Activated T-cell treated with anti-CD3 and anti-CD28 coated beads, Interleukin-2, amount 50 U/mL, for 1 hour (primary cell): Measurements from ENCODE around the gene CLEC10A.

Experiments
- DNase-seq: peaks from one replicate; pipeline ENCODE4 v3.0.0-alpha.2; 2020

CLEC10A gene

GRCh38 chr17:7035591-7036368 is 44.3 kb downstream of the CLEC10A start, which contains the start of gene SLC16A13:
TSS of gene SLC16A13 (plus strand) at chr17:7036015. CDS start at chr17:7036383, 368 bp downstream.
- peak; percentile 97 for DNase-seq

- no peak for DNase-seq
Measured at GRCh38 chr17:7034955-7035590, 45.0 kb downstream of the CLEC10A start.

GRCh38 chr17:7029659-7030058 is 50.4 kb downstream of the CLEC10A start:
- DNase-seq = no peak

- no peak for DNase-seq
Measured at GRCh38 chr17:7029096-7029495, 51.0 kb downstream of the CLEC10A start.

- DNase-seq = no peak
Measured at GRCh38 chr17:7027335-7027734, 52.7 kb downstream of the CLEC10A start.

- no peak for DNase-seq
Measured at GRCh38 chr17:7026471-7027115, 53.5 kb downstream of the CLEC10A start.

- DNase-seq = no peak
Measured at GRCh38 chr17:7025245-7025644, 54.8 kb downstream of the CLEC10A start.
